HCT116 (cell line): ENCODE measurements around the gene RAVER1. TPM values are rescaled to one million over a fixed set of nuclear protein-coding genes. Genes with fewer than 3 reads are reported as not detected.

Source experiments
- ATAC-seq: fragments of 200-7000 bp; cut with Tn5 transposase; 2 replicates; pipeline ENCODE4 v1.9.1; 2020; ENCODE audit warnings: mild to moderate bottlenecking, moderate library complexity
- BruUV-seq: library from RNA; stranded (reverse); fragments of 400-500 nt; replicated peaks from 2 replicates; lab custom pipeline; 2021; lab: Mats Ljungman, UMichigan
- CTCF ChIA-PET: fragments of 300-600 bp; sonication (Branson Sonifier 250); formaldehyde crosslinking; loops from one replicate; lab custom pipeline; 2021; ENCODE audit warnings: antibody characterized with exemption; lab: Charles Lee
- POLR2A ChIA-PET: fragments of 300-600, 350-600 bp; sonication (Branson Sonifier 250); formaldehyde crosslinking; loops from one replicate; lab custom pipeline; 2021; ENCODE audit warnings: antibody characterized with exemption; lab: Charles Lee
- RAD21 ChIA-PET, 2 experiments: fragments of 300-600 bp; sonication (Branson Sonifier 250); formaldehyde crosslinking; loops; one replicate each; lab custom pipeline; 2023; ENCODE audit warnings: low total read pairs in 2 of 2; ENCODE audit not compliant: uncharacterized antibody in 2 of 2, unreplicated experiment in 2 of 2, low non-redundant PET in 1 of 2; lab: Charles Lee
- DNase-seq: peaks from one replicate; pipeline ENCODE4 v3.0.0-alpha.2; 2010; ENCODE audit warnings: low read depth, low spot score
- H2AFZ ChIP-seq: fragments of 200-600 bp; shearing (Covaris generic), sonication (generic); 2 replicates; pipeline ENCODE4 v1.6.1; 2017; ENCODE audit warnings: low read depth, mixed run types, mixed read lengths, antibody characterized with exemption, low read length; ENCODE audit not compliant: poor library complexity, severe bottlenecking
- H3K27ac ChIP-seq: 2 replicates; pipeline ENCODE4 v1.5.1; 2012; ENCODE audit warnings: low read depth, low read length
- H3K27me3 ChIP-seq: fragments of 200-600 bp; sonication (generic); 2 replicates; pipeline ENCODE4 v1.6.1; 2016; ENCODE audit warnings: mixed run types, low read length, mixed read lengths; ENCODE audit not compliant: insufficient read depth
- H3K36me3 ChIP-seq, 2 experiments: fragments of 200-500 bp in 1 of 2; fragments of 200-600 bp in 1 of 2; sonication (Bioruptor generic) in 1 of 2; sonication (generic) in 1 of 2; 2 replicates each; pipeline versions ENCODE4 v1.5.1 to v1.6.1; 2014 to 2016; ENCODE audit warnings: low read length in 2 of 2, inconsistent platforms in 1 of 2, mixed read lengths in 1 of 2, mixed run types in 1 of 2; ENCODE audit not compliant: insufficient read depth in 2 of 2, control insufficient read depth in 1 of 2
- H3K4me1 ChIP-seq, 2 experiments: fragments of 200-600 bp in 1 of 2; sonication (generic) in 1 of 2; 2 replicates each; pipeline versions ENCODE4 v1.5.1 to v1.6.1; 2012 to 2017; ENCODE audit warnings: low read length in 2 of 2, inconsistent platforms in 1 of 2, mild to moderate bottlenecking in 1 of 2, mixed read lengths in 1 of 2, mixed run types in 1 of 2, moderate library complexity in 1 of 2; ENCODE audit not compliant: insufficient read depth in 2 of 2, control insufficient read depth in 1 of 2
- H3K4me2 ChIP-seq: fragments of 200-600 bp; sonication (generic); 2 replicates; pipeline ENCODE4 v1.6.1; 2017; ENCODE audit warnings: mixed run types, low read length, mixed read lengths
- H3K4me3 ChIP-seq, 2 experiments: fragments of 200-600 bp in 1 of 2; sonication (generic) in 1 of 2; replicated peaks in 1 of 2; 2 replicates each; pipeline ENCODE4 v1.5.1; 2011 to 2016; ENCODE audit warnings: low read length in 2 of 2, control low read depth in 1 of 2, low read depth in 1 of 2, mild to moderate bottlenecking in 1 of 2, mixed read lengths in 1 of 2, mixed run types in 1 of 2
- H3K79me2 ChIP-seq: fragments of 200-600 bp; sonication (generic); 2 replicates; pipeline ENCODE4 v1.6.1; 2017; ENCODE audit warnings: mild to moderate bottlenecking, mixed run types, low read length, moderate library complexity, mixed read lengths; ENCODE audit not compliant: insufficient read depth
- H3K9ac ChIP-seq: fragments of 200-600 bp; sonication (generic); 2 replicates; pipeline ENCODE4 v1.6.1; 2016; ENCODE audit warnings: low read length, mixed read lengths
- H3K9me2 ChIP-seq: fragments of 200-600 bp; sonication (generic), shearing (Covaris generic); 2 replicates; pipeline ENCODE4 v1.6.1; 2017; ENCODE audit warnings: mixed run types, mild to moderate bottlenecking, moderate library complexity; ENCODE audit not compliant: insufficient read depth
- H3K9me3 ChIP-seq, 2 experiments: fragments of 200-500 bp in 1 of 2; fragments of 200-600 bp in 1 of 2; sonication (Bioruptor generic) in 1 of 2; sonication (generic) in 1 of 2; 2 replicates each; pipeline ENCODE4 v1.6.1; 2014 to 2017; ENCODE audit warnings: low read length in 2 of 2, mixed read lengths in 2 of 2, inconsistent platforms in 1 of 2, low read depth in 1 of 2, mild to moderate bottlenecking in 1 of 2, mixed run types in 1 of 2, moderate library complexity in 1 of 2; ENCODE audit not compliant: control insufficient read depth in 1 of 2, insufficient read depth in 1 of 2
- H4K20me1 ChIP-seq: fragments of 200-600 bp; sonication (generic), shearing (Covaris generic); 2 replicates; pipeline ENCODE4 v1.6.1; 2017; ENCODE audit warnings: mixed run types, mild to moderate bottlenecking, moderate library complexity; ENCODE audit not compliant: insufficient read depth
- CBX3 ChIP-seq: IDR thresholded peaks from 2 replicates; pipeline ENCODE4 v1.6.1; 2012; ENCODE audit warnings: low read depth
- EGR1 ChIP-seq: IDR thresholded peaks from 2 replicates; pipeline ENCODE4 v1.6.1; 2012; ENCODE audit warnings: low read depth
- ELF1 ChIP-seq: IDR thresholded peaks from 2 replicates; pipeline ENCODE4 v1.6.1; 2012; ENCODE audit warnings: low read depth, borderline replicate concordance
- EZH2 ChIP-seq: fragments of 200-600 bp; sonication (generic); IDR thresholded peaks from 2 replicates; pipeline ENCODE4 v1.6.1; 2017; ENCODE audit warnings: antibody characterized with exemption, mixed run types
- EZH2phosphoT487 ChIP-seq: fragments of 200-600 bp; IDR thresholded peaks from 2 replicates; pipeline ENCODE4 v1.6.1; 2018; ENCODE audit warnings: antibody characterized with exemption, borderline replicate concordance
- FOSL1 ChIP-seq: IDR thresholded peaks from 2 replicates; pipeline ENCODE4 v1.6.1; 2012; ENCODE audit warnings: low read depth
- JUND ChIP-seq: IDR thresholded peaks from 2 replicates; pipeline ENCODE4 v1.6.1; 2012
- POLR2A ChIP-seq: IDR thresholded peaks from 2 replicates; pipeline ENCODE4 v1.7.0; 2011; ENCODE audit warnings: borderline replicate concordance; ENCODE audit not compliant: insufficient read depth, insufficient read length; ENCODE audit errors: extremely low read depth
- RAD21 ChIP-seq: IDR thresholded peaks from 2 replicates; pipeline ENCODE4 v1.6.1; 2012; ENCODE audit warnings: low read depth, mild to moderate bottlenecking
- SIN3A ChIP-seq: IDR thresholded peaks from 2 replicates; pipeline ENCODE4 v1.6.1; 2012; ENCODE audit warnings: low read depth
- SP1 ChIP-seq: IDR thresholded peaks from 2 replicates; pipeline ENCODE4 v1.6.1; 2012; ENCODE audit warnings: low read depth
- TCF7L2 ChIP-seq: IDR thresholded peaks from 2 replicates; pipeline ENCODE4 v1.7.0; 2011; ENCODE audit warnings: borderline replicate concordance, inconsistent platforms; ENCODE audit not compliant: insufficient read depth, insufficient read length; ENCODE audit errors: extremely low read depth
- YY1 ChIP-seq: IDR thresholded peaks from 2 replicates; pipeline ENCODE4 v1.6.1; 2011; ENCODE audit warnings: low read length, low read depth, moderate library complexity, mild to moderate bottlenecking; ENCODE audit not compliant: insufficient replicate concordance; ENCODE audit errors: extremely low read depth
- ZFX ChIP-seq: fragments of 450-650 bp; IDR thresholded peaks from 2 replicates; pipeline ENCODE4 v1.6.1; 2017
- ZNF274 ChIP-seq: fragments of 200-500 bp; sonication (Bioruptor generic); IDR thresholded peaks from 2 replicates; pipeline ENCODE4 v1.6.1; 2014; ENCODE audit warnings: mild to moderate bottlenecking, low read depth, low read length, inconsistent platforms
- intact Hi-C: fragments of 100-400 bp; cut with micrococcal nuclease; formaldehyde crosslinking; loops from 2 replicates; pipeline ENCODE4 v1.10.0; 2022
- total RNA-seq: library from RNA; stranded (reverse); gene quantifications from one replicate; pipeline ENCODE4 v1.2.1, GENCODE V29; 2021; ENCODE audit not compliant: unreplicated experiment
- TF ChIP-seq, protein P1 (sequence below): IDR thresholded peaks from 2 replicates; pipeline ENCODE4 v1.6.1; 2011; ENCODE audit warnings: mild to moderate bottlenecking, low read length, moderate library complexity; ENCODE audit not compliant: insufficient replicate concordance; ENCODE audit errors: extremely low read depth
- TF ChIP-seq, protein P2 (sequence below), 3 experiments: fragments of 200-600 bp in 1 of 3; sonication (generic) in 1 of 3; IDR thresholded peaks in 2 of 3; conservative IDR thresholded peaks in 1 of 3; 2 replicates each; pipeline ENCODE4 v1.5.1; 2012 to 2017; ENCODE audit warnings: low read depth in 2 of 3, low read length in 2 of 3, antibody characterized with exemption in 1 of 3, borderline replicate concordance in 1 of 3, control low read depth in 1 of 3, mild to moderate bottlenecking in 1 of 3, mixed read lengths in 1 of 3, mixed run types in 1 of 3, moderate library complexity in 1 of 3; ENCODE audit not compliant: insufficient read depth in 1 of 3
- TF ChIP-seq, protein P3 (sequence below): IDR thresholded peaks from 2 replicates; pipeline ENCODE4 v1.6.1; 2012
- TF ChIP-seq, protein P4 (sequence below): IDR thresholded peaks from 2 replicates; pipeline ENCODE4 v1.6.1; 2012; ENCODE audit warnings: low read depth

Gene RAVER1
- total RNA-seq, 1 experiment from 2014 or later = 71.0 TPM

DNA sequence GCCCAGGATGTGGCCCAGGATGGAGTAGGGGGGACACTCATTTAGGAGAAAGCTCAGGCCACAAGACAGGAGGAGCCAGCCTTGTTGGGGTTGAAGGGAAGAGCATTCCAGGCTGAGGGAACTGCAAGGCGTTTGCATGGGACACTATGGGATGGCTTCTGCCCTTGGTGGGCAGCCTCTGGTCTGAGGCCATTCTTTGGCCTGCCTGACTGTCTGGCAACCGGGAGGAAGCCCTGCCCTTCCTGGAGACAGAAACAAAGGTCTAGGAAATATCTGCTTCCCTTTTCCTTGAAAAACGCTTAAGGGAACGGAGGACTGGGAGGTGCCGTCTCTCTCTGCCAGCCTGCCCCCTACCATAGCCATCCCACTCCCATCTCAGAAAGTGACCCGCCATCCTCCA, 65.3 kb downstream of the RAVER1 start:
- no peak overlapping the region for H3K9ac ChIP-seq
- DNase-seq = no peak
- H4K20me1 ChIP-seq = no peaks in the 10 kb centered on the region
- no peak overlapping the region for H3K27ac ChIP-seq
- H3K36me3 ChIP-seq = no peaks in the 10 kb centered on the region
- H3K79me2 ChIP-seq = no peaks in the 10 kb centered on the region
- H2AFZ ChIP-seq = no peak overlapping the region
- H3K4me1 ChIP-seq = peaks cover 7 to 22% of the 10 kb centered on the region in 2 experiments; a peak in 3 of 4 replicates
- H3K9me2 ChIP-seq = no peaks in the 10 kb centered on the region
- POLR2A ChIA-PET = interaction anchor here (2.0 kb wide), 1 partner anchor 9 kb away, joined by 5 read pairs; no protein-coding TSS in a partner anchor
- H3K4me3 ChIP-seq = no peak overlapping the region
- no peaks in the 10 kb centered on the region for H3K9me3 ChIP-seq
- TF ChIP-seq POLR2A (no peak), EZH2phosphoT487 (no peak), SIN3A (no peak), FOSL1 (no peak), JUND (no peak), ZNF274 (no peak), ELF1 (no peak), EZH2 (no peak), EGR1 (no peak), ZFX (no peak), YY1 (no peak), RAD21 (no peak), CBX3 (no peak), SP1 (no peak), TCF7L2 (no peak)
- TF ChIP-seq, protein P1, sequence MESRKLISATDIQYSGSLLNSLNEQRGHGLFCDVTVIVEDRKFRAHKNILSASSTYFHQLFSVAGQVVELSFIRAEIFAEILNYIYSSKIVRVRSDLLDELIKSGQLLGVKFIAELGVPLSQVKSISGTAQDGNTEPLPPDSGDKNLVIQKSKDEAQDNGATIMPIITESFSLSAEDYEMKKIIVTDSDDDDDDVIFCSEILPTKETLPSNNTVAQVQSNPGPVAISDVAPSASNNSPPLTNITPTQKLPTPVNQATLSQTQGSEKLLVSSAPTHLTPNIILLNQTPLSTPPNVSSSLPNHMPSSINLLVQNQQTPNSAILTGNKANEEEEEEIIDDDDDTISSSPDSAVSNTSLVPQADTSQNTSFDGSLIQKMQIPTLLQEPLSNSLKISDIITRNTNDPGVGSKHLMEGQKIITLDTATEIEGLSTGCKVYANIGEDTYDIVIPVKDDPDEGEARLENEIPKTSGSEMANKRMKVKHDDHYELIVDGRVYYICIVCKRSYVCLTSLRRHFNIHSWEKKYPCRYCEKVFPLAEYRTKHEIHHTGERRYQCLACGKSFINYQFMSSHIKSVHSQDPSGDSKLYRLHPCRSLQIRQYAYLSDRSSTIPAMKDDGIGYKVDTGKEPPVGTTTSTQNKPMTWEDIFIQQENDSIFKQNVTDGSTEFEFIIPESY = no peak
- TF ChIP-seq, protein P2, sequence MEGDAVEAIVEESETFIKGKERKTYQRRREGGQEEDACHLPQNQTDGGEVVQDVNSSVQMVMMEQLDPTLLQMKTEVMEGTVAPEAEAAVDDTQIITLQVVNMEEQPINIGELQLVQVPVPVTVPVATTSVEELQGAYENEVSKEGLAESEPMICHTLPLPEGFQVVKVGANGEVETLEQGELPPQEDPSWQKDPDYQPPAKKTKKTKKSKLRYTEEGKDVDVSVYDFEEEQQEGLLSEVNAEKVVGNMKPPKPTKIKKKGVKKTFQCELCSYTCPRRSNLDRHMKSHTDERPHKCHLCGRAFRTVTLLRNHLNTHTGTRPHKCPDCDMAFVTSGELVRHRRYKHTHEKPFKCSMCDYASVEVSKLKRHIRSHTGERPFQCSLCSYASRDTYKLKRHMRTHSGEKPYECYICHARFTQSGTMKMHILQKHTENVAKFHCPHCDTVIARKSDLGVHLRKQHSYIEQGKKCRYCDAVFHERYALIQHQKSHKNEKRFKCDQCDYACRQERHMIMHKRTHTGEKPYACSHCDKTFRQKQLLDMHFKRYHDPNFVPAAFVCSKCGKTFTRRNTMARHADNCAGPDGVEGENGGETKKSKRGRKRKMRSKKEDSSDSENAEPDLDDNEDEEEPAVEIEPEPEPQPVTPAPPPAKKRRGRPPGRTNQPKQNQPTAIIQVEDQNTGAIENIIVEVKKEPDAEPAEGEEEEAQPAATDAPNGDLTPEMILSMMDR (IDR thresholded peaks at IDR 0.05 in 2 of 3, conservative IDR thresholded peaks at IDR 0.05 in 1 of 3; ENCODE audit: borderline replicate concordance in 1 of 3, insufficient read depth in 1 of 3, low read depth in 2 of 3, low read length in 2 of 3) = no peak
- TF ChIP-seq, protein P3, sequence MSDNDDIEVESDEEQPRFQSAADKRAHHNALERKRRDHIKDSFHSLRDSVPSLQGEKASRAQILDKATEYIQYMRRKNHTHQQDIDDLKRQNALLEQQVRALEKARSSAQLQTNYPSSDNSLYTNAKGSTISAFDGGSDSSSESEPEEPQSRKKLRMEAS = no peak
- TF ChIP-seq, protein P4, sequence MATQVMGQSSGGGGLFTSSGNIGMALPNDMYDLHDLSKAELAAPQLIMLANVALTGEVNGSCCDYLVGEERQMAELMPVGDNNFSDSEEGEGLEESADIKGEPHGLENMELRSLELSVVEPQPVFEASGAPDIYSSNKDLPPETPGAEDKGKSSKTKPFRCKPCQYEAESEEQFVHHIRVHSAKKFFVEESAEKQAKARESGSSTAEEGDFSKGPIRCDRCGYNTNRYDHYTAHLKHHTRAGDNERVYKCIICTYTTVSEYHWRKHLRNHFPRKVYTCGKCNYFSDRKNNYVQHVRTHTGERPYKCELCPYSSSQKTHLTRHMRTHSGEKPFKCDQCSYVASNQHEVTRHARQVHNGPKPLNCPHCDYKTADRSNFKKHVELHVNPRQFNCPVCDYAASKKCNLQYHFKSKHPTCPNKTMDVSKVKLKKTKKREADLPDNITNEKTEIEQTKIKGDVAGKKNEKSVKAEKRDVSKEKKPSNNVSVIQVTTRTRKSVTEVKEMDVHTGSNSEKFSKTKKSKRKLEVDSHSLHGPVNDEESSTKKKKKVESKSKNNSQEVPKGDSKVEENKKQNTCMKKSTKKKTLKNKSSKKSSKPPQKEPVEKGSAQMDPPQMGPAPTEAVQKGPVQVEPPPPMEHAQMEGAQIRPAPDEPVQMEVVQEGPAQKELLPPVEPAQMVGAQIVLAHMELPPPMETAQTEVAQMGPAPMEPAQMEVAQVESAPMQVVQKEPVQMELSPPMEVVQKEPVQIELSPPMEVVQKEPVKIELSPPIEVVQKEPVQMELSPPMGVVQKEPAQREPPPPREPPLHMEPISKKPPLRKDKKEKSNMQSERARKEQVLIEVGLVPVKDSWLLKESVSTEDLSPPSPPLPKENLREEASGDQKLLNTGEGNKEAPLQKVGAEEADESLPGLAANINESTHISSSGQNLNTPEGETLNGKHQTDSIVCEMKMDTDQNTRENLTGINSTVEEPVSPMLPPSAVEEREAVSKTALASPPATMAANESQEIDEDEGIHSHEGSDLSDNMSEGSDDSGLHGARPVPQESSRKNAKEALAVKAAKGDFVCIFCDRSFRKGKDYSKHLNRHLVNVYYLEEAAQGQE = no peak
- TF ChIP-seq, all 23 proteins: peak for 0
- intact Hi-C loops = no loop called here
- RAD21 ChIA-PET = interaction anchor here in 1 of 2 experiments (1.7 kb wide), 1 partner anchor 9 kb away, joined by 6 read pairs; no protein-coding TSS in a partner anchor
- CTCF ChIA-PET = interaction anchor here (0.8 to 7.2 kb wide), 3 partner anchors 8 to 120 kb away, joined by 3 to 131 read pairs (median 12); no protein-coding TSS in a partner anchor
- Histone ChIP-seq H3K27me3 (no peaks in the 10 kb centered on the region), H3K4me2 (no peak overlapping the region)
- no peak for ATAC-seq
- no TSS peak for BruUV-seq
